GM13977 (cell line): Measurements from ENCODE around the gene VPS37C.

Experiments used
- DNase-seq: peaks from one replicate; pipeline ENCODE4 v3.0.0; 2012; ENCODE audit warnings: low spot score
- in situ Hi-C: fragments of 300-500 bp; cut with MboI; formaldehyde crosslinking; loops from one replicate; pipeline ENCODE4 v1.12.0; 2022; ENCODE audit warnings: low sequenced_read_pairs, low pct_unique_long_range_greater_than_20kb, mixed read lengths, inconsistent platforms; ENCODE audit not compliant: unreplicated experiment
- TF ChIP-seq, protein P1 (sequence below): IDR thresholded peaks from 2 replicates; pipeline ENCODE4 v1.5.1; 2012; ENCODE audit warnings: mild to moderate bottlenecking, control low read depth; ENCODE audit not compliant: insufficient read depth; ENCODE audit errors: extremely low read depth, missing control alignments

VPS37C gene

DNA sequence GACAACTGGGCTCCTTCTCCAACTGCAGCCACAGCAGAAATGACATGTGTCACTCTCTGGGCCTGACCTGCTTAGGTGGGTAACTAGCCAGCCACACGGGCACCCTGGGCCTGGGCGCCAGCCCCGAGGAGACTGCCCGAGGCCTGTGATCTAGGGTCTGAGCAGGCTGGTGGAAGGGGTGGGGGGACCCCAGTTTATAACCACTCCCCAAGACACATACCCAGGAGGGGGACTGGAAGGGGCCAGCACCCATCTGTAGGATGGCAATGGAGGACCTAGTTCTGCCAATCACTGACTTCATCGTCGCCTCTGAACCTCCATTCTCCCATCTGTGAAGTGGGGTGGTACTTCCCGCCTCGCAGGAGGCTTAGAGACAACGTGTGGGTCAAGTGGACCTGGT, 42.8 kb downstream of the VPS37C start:
- in situ Hi-C loops, result no loop called here
- TF ChIP-seq, protein P1, sequence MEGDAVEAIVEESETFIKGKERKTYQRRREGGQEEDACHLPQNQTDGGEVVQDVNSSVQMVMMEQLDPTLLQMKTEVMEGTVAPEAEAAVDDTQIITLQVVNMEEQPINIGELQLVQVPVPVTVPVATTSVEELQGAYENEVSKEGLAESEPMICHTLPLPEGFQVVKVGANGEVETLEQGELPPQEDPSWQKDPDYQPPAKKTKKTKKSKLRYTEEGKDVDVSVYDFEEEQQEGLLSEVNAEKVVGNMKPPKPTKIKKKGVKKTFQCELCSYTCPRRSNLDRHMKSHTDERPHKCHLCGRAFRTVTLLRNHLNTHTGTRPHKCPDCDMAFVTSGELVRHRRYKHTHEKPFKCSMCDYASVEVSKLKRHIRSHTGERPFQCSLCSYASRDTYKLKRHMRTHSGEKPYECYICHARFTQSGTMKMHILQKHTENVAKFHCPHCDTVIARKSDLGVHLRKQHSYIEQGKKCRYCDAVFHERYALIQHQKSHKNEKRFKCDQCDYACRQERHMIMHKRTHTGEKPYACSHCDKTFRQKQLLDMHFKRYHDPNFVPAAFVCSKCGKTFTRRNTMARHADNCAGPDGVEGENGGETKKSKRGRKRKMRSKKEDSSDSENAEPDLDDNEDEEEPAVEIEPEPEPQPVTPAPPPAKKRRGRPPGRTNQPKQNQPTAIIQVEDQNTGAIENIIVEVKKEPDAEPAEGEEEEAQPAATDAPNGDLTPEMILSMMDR, result no peak
- no peak for DNase-seq

DNA sequence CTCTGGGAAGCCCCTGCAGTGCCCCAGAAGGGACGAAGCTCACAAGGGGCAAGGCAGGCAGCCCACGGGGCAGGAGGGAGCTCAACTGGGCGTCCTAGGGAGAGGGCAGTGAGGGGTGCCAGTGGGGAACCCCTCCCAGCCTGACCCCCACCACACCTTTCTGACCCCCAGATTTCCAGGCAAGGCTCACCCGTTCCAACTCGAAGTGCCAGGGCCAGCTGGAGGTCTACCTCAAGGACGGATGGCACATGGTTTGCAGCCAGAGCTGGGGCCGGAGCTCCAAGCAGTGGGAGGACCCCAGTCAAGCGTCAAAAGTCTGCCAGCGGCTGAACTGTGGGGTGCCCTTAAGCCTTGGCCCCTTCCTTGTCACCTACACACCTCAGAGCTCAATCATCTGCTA, 43.2 kb downstream of the VPS37C start:
- TF ChIP-seq, protein P1, result no peak
- no peak for DNase-seq
- in situ Hi-C loops, result no loop called here

DNA sequence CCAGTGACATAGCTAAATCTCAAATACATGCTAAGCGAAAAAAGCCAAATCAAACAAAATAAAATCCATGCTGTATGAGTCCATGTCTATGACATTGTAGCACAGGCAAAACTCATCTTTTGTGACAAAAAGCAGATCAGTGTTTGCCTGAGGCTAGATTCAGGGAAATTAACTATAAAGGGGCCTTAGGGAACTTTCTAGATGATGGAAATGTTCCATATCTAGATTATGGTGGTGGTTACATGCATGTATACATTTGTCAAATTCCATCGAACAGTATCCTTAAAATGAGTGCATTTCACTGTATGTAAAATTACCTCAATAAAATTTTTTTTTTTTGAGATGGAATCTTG, 44.1 kb downstream of the VPS37C start:
- DNase-seq, result no peak
- TF ChIP-seq, protein P1, result no peak
- in situ Hi-C loops, result no loop called here

DNA sequence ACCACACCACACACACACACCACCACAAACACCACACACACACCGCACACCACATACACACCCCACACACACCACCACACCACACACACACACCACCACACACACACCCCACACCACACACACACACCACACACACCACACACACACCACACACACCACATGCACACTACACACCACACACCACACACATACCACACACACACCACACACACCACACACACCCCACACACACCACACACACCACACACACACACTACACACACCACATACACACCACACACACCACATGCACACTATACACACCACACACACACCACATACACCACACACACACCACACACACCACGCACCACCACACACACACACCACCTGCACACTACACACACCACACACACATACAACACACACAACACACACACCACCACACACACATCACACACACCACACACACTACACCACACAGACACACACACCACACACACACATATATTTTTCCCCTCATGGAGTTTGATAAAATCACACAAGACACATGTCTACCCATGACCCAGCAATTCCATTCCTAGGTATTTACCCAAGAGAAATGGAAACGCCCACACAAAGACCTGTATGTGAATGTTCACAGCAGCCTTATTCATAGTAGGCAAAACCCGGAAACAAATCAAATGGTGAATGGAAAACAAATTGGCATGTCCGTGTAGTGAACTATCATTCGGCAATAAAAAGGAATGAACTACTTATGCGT, 44.6 kb downstream of the VPS37C start:
- TF ChIP-seq, protein P1, result no peak
- in situ Hi-C loops, result no loop called here
- DNase-seq, result no peak

DNA sequence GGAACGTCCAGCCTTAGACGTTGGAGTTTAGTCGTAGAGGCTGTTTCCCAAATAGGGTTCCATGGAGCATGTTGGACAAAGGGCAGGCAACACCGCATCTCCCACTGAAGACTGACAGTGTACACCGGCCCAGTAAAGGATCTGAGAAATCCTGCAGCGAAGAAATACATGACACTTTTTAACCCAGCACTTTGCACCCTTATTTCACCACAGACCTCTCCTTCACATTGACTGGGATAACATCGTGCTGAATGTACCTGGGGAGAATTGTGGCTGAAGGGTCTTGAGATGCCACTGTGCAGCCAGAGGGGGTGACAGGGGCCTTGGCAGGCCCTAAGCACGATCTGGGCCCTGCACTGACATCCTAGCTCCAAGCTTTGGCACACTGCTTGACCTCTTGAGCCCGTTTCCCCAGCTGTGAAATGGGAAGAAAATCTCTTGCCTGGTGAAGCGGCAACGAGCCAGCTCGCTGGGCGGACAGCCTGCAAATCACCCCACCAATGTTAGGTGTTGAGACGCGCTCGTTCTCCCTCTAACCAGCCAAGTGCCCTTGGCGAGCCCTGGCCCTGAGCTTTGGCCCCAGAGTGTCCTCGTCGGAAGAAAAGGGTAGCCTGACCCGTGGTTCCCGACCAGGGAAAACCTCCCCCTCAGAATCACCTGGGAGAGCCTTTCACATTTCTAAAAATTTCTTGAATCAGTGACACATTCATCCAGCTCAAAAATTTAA, 45.6 kb downstream of the VPS37C start:
- DNase-seq, result no peak
- in situ Hi-C loops, result no loop called here
- TF ChIP-seq, protein P1, result no peak

DNA sequence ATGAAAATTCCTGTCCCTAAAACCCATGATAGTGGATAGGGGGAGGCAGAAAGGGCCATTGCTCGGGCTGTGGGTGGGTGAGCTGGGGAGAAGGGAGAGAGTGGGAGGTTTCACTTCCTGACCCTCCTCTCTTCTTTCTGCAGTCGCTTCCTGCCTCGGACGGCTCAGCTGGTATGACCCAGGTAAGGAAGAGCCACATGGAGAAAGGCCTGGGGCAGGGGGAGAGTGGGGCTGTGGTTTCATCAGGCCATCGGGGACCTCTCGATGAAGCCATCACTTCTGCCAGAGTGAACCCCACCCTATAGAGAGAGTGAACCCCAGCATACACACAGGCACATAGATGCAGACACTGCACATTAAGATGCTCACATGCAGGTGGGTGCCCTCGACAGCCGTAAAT, 46.3 kb downstream of the VPS37C start:
- DNase-seq, result no peak
- TF ChIP-seq, protein P1, result no peak
- in situ Hi-C loops, result no loop called here
